ENCODE data around the gene CPA5.
A peak's percentile ranks its signal among the peaks of the same experiment; 100 is the strongest.

CPA5 gene, protein sequence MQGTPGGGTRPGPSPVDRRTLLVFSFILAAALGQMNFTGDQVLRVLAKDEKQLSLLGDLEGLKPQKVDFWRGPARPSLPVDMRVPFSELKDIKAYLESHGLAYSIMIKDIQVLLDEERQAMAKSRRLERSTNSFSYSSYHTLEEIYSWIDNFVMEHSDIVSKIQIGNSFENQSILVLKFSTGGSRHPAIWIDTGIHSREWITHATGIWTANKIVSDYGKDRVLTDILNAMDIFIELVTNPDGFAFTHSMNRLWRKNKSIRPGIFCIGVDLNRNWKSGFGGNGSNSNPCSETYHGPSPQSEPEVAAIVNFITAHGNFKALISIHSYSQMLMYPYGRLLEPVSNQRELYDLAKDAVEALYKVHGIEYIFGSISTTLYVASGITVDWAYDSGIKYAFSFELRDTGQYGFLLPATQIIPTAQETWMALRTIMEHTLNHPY

DNA sequence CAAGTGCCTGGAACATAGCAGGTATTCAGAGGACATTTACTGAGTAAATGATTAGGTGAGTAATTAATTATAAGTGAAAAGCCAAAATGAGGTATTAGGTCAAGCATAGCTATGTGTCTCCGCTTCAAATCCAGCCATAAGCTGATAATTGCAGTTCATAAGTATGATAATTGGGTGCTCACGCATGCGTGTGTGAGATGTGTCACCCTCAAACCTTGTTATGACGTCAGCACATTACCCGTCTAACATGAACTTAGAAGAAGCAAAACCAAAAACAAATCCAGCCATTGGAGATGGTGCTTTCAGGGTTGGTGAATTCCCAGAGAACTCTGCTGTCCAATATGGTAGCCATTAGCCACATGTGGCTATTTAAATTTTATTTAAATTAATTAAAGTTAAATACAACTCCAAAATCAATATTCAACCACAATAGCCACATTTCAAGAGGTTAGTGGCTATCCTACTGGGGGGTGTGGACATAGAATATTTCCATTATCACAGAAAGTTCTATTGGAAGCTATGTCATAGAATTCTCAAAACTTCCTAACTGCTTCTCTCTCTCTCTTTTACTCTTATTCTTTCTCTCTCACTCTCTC lies at the start of gene CPA5:
CPA5 (plus strand) TSS at position 546 of the 596 bp plus-strand sequence. CDS start 1,670 bp downstream, outside the sequence.
- DNase-seq (ENCODE audit: low spot score) = no peak

DNA sequence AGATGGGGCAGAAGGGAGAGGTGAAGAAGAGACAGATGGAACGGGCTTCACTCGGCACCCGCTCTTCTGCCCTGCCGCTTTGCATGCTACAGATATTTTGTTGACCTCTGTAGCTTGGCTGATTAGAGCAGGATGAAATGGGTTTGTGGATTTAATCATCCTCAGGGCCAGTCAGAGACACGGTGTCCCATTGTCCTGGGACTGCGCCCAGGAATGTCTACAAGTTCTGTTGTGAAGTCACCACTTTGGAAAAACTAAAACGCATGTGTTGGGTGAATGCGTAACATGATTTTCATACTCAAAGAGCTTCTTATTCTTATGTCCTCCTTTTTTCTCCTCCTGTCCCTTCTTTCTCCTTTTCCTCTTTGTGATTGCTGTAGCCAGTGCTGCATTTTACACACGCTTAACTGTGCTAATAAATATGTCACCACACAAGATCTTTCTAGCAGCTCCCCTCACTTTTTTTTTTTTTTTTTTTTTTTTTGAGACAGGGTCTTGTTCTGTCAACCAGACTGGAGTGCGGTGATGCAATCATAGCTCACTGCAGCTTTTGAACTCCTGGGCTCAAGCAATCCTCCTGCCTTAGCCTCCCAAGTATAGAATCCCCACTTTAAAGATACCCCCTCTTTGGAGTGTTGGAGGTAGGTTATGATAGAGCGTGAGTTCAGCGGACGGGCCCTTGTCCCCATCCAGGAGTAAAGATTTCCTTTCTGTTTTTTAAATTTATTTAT lies 48.2 kb upstream of the CPA5 start:
- peak; percentile 79 for DNase-seq (ENCODE audit: low spot score)

DNA sequence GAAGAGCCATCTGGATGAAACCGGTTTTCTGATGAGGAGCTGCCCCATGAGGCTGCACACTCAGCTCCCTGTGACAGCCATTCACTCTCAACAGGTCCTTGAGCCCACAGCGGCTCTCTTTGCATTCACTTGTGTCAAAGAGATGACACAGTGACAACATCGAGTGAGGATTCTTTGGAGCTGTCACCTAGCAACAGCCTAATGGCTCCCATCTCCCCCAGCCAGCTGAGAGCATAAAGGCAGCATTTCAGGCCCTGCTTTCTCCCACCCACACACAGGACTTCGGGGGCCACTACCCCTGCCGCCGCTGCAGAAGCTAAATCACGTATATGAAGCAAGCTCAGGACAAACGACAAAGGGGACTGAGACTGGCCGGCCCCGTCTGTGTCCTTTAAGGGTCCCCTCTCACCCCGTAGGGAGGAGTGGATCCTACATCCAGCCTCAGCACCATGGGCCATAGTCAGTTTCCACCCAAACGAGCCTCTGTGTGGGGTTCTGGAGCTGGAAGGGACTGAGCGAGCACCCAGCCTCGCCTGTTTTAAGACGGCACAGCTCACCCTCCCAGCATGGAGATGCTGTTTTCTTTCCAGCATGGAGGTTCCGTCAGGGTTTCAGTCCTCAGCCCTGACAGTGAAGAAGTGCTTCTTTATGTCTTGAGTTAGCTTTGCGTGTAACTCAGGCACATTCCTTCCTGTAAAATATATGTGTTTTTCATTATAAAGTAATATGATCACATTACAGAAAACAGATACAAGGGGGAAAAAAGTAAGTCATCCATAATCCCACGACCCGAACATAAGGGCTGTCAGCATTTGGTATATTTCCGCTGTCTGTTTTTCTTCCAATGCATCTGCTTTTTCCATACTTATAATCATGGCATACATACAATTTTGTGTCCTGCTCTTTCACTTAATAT lies 46.7 kb upstream of the CPA5 start:
- no peak for DNase-seq (ENCODE audit: low spot score)

DNA sequence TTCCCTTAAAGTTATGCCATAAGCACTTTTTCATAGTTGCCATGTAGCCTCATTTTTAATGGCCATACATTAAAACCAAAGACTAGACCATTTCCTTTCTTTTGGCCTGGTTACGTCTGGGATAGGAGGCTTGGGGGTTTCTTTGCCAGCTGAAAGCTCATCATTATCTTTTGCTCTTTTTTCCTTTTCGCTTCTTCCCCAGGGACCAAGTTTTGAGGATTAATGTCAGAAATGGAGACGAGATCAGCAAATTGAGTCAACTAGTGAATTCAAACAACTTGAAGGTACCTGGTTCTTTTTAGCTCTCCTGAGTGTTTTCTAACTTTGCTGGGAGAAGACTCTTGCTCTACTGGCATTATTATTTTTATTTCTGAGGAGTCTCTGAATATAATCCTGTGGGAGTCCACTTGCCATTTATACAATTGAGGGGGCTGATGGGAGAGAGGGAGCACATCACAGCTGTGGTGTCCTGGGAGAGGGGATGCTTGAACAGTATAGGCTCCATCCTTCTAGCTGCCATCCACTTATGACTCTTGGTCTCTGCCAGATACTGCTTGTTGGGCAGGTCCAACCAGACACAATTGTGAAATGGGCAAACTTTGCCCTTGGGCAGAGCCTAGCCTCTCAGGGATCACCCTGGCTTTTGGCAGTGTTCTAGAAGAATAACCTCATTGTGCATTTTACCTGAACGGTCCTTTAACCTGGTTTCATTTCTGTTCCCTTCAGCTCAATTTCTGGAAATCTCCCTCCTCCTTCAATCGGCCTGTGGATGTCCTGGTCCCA lies 45.9 kb upstream of the CPA5 start:
- no peak for DNase-seq (ENCODE audit: low spot score)

DNA sequence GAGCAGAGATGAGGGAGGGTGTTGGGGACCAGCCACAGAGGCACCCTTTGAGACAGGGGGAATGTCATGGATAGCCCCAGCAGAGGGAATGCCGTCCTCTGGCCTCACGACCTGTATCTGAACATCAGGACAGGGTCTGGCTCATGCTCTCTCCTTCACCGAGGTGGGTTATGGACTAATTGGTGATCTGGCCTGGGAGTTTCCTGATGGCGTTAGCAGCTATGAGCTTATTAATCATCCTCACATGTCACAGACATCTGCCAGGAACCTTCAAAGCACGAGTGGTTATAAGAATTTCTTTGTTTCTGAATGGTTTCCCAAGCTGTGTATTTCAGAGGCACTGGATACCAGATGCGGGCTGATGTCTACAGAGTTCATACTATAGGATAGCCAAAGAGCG lies 44.8 kb upstream of the CPA5 start:
- DNase-seq (ENCODE audit: low spot score) = no peak

DNA sequence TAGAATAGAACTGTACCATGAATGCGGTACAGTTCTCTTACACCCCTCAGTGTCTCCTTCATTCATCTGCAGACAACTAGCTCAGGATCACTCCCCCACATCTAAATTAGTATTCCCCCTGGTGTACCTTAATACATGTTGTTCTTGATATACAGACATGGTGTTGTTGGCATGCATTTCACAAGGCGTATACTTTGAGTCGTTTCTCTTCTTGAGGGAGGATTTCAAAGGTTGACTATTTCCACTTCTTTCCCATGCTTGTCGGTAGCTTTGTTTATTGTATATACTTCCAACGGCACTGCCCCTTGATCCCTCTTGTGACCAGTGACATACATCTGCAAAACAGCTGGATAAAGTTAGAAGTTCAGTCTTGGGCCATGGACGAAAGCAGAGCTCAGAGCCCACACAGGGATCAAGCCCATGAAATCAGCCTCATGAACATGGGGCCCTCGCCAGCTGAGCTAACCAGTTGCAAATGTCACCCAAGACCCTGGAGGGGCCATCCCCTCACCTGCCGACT lies 43.1 kb upstream of the CPA5 start:
- no peak for DNase-seq (ENCODE audit: low spot score)

DNA sequence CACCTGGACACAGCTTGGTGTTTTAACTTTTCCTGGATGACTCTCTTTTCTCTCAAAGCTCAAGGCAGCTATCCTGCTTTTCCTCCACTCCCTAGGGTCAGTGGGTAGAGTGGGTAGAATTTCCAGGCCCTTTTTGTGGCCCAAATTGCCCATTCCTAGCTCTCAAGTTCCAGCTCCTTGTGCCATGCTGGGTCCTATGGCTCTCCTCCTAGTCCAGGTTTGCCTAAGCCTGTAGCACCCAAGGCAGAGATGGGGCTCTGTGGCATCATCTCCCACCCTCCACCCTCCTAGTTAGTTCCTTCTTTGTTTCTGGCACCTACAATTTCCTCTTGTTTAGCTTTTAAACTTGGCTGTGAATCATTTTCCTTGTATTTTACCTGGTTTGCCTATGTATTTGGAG lies 42.0 kb upstream of the CPA5 start:
- DNase-seq (ENCODE audit: low spot score) = no peak

DNA sequence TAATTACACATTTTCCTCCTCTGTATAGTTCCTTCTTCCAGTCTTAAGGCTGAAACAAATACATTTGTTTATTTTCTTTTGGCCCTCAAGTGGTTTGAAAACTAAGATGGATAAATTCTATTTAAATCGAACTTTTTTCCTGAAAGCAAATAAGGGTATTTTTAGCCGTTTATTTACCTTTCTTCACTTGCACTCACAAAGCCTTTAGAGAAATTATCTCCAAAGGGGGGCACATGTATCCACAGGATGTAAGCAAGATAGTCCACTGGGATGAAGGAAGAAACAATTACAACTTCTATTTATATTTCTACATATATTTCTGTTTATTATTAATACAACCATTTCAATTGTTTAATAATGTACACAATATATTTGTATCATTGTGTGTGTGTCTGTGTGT lies 41.5 kb upstream of the CPA5 start:
- DNase-seq (ENCODE audit: low spot score) = no peak

DNA sequence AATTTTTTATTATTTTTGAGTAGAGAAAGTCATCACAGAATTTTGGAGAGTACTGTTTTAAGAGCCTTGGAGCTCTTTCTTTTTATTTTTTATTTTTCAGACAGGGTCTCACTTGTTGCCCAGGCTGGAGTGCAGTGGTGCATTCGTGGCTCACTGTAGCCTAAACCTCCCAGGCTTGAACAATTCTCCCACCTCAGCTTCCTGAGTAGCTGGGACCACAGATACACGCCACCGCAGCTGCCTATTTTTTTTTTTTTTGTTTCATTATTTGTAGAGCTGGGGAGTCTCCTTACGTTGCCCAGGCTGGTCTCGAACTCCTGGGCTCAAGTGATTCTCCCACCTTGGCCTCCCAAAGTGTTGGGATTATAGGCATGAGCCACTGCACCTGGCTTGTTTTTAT lies 41.1 kb upstream of the CPA5 start:
- no peak for DNase-seq (ENCODE audit: low spot score)

DNA sequence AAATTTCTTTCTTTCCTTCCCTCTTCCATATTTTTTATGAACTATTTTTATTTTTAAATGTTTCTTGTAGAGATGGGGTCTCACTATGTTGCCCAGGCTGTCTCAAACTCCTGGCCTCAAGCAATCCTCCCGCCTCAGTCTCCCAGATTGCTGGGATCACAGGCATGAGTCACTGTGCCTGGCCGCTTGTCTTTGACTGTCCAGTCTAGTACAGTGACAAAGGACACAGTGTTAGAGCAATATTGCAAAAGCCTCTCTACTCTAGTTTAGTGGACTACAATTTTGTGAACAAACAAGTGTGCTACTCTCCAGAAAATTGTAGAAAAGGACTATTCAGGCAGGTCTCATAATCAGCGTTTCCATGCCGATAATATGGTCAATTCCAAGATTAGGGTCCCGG lies 40.6 kb upstream of the CPA5 start:
- DNase-seq (ENCODE audit: low spot score) = no peak

DNA sequence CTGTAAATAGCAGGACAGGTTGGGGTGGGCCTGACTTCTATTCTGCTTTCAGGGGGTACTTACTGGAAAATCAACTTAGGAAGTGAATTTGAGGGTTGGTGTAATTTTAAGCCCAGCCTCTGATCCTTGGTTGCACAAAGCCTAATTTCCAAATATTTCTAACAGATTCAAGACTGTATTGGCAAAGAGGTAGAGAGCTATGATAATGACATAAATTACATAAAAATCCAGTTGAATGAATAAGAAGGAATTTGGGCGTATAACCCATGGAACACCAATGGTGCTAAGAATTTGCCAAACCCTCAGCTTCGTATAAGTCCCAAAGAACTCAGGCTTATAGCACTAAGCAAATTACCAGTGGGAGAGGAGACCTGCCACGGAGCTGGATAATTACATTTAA lies 39.7 kb upstream of the CPA5 start:
- DNase-seq (ENCODE audit: low spot score) = no peak

DNA sequence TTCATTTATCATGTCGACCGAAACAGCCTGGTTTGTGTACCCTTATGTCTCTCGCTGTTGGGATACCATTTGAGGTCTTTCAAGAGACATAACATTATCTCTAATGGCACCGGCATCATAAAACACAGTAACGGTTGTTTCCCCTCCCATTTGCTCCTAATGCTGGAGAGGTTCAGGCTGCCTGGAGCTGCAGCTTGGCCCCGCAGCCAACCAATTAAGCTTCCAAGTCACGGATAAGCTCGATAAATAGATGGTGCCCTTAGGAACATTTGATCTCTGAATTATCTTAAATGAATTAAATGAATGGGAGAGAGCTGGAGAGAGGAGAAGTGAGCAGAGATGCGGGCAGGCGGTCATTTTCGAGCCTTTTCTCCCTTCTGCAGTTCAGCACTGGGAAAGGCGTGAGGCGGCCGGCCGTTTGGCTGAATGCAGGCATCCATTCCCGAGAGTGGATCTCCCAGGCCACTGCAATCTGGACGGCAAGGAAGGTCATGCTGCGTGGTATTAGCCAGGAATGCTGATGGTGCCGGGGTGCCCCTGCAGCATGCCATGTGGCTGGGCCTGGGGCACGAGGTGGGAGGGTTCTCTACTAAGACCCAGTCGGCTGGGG lies 39.1 kb upstream of the CPA5 start:
- DNase-seq (ENCODE audit: low spot score) = no peak

DNA sequence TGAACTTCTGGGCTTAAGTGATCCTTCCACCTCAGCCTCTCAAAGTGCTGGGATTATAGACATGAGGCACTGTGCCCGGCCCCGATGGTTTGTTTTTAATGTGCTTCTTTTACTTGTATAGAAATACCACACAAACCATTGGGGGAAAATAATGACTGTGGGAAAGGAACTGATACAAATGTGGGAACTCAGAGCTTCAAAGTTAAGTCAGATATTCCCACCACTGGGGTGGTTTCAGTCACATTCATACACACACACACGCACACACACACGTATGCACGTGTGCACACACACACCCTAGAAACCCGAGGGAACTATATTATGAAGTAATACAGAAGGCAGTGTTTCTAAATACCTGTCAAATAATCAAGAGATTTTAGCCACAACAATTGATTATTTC lies 34.6 kb upstream of the CPA5 start:
- DNase-seq (ENCODE audit: low spot score) = no peak

DNA sequence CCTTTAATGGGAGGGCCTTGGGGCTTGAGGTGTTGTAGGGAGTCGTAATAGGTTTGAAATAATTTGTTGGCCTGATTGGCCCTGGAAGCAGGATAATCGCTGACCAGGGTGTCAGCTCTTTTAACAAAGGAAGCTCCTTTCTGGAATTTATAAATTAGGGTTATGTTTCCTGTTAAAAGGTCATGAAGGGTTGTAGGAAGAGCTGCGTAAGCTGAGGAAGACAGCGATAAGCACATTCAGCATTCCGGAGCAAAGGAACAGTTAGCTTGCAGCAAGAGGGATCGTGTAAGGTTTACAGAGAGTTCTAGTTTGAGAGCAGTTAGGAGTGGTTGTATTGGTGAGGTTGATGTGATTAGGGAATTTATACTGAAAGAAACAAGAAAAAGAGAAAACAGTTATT lies 30.3 kb upstream of the CPA5 start:
- DNase-seq (ENCODE audit: low spot score) = no peak

DNA sequence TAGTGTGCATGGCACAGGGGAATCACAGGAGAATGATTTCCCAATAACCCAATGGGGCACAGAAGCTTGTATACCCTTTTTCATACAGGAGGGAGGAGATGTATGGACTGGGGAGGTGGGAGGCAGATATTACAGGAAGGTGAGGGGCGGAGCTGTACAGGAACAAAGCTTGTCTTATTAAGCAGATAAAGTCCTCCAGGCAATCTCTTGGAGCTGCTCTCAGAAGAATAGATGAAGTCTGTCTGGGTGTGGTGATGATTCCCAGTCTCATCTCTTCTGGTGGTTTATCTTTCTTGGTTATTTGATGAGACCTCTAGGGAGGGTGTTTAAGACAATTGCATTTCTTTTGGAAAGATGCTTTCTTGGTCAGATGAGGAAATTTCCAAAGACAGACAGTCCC lies 25.1 kb upstream of the CPA5 start:
- DNase-seq (ENCODE audit: low spot score) = no peak

DNA sequence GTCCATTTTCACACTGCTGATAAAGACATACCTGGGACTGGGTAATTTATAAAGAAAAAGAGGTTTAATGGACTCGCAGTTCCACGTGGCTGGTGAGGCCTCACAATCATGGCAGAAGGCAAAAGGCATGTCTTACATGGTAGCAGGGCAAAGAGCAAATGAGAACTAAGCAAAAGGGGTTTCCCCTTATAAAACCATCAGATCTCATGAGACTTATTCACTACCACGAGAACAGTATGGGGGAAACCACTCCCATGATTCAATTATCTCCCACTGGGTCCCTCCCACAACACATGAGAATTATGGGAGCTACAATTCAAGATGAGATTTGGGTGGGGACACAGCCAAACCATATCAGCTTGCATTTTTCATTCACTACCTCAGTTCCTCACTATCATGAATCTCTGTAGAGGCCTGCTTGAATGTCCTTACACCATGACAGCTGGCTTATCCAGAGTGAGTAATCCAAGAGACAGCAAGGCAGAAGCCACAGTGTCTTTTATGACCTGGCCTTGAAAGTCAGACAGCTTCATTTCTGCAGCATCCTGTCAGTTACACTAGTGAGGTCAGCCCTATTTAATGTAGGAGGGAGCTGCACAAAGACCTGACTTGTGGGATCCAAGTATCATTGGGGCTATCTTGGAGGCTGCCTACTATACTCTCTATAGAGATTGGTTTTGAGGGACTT lies 22.9 kb upstream of the CPA5 start:
- peak; percentile 19 for DNase-seq (ENCODE audit: low spot score)

DNA sequence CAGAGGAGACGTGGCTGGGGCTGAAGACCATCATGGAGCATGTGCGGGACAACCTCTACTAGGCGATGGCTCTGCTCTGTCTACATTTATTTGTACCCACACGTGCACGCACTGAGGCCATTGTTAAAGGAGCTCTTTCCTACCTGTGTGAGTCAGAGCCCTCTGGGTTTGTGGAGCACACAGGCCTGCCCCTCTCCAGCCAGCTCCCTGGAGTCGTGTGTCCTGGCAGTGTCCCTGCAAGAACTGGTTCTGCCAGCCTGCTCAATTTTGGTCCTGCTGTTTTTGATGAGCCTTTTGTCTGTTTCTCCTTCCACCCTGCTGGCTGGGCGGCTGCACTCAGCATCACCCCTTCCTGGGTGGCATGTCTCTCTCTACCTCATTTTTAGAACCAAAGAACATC lies 22.0 kb upstream of the CPA5 start:
- DNase-seq (ENCODE audit: low spot score) = no peak

DNA sequence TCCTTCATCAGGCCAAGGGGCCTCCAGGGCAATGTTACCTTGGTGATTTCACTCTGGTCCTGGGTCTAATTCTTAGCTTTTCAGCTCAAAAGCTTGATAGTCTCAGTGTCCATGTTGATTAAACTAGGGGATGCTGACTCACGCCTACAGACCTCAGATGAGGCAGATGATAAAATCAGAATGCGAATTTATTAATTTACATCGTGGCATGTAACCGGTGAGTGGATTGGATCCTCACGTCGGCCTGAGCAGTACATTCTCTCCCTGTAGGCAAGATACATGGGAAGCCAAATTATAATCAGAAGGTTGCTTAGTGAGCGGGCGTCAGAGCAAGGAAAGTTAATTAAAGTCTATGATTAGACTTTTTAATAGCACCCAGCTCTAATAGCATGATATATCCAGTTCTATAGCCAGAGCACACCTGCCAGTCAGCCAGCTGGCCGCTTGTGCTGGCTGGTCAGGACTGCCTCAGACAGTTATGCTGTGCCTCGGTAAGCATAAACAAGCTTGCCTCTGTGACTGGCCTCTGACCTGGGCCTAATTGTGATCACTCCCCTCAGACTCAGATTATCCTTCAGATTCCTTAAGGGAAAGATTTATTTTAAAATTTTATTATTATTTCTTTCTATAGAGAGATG lies 20.2 kb upstream of the CPA5 start:
- DNase-seq (ENCODE audit: low spot score) = no peak

DNA sequence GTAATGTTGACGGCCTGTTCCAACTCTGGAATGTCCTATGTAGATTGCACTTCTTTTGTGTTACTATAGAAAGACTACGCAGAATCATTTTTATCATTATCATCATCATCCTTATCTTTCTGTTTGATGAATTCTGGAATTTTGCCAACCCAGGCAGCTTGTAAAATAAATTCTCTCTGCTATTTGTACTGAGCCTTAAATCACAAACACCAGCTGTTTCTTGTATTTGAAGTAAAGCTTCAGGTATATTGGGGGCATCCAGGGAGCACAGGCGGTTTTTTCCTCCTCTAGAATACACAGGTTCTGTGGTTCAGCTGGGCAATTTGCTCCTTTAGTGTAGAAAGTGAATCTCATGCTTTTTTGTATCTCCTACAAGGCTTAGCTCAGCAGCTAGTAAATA lies 14.9 kb upstream of the CPA5 start:
- no peak for DNase-seq (ENCODE audit: low spot score)

All from AG08395 (cell line).